ENCODE measurements around the gene H3-3A. TPM values are rescaled to one million over a fixed set of nuclear protein-coding genes. Genes with fewer than 3 reads are reported as not detected.
A peak's percentile ranks its signal among the peaks of the same experiment; 100 is the strongest.

The H3-3A gene
- total RNA-seq, 3 donors from 2014 or later (not counting 1 experiment from before 2014, with no cell fraction given) = 490 to 616 (median 522) TPM

GRCh38 chr1:226112626-226113025 lies 50.1 kb downstream of the H3-3A start:
- no peaks in the 10 kb centered on the region for H3K36me3 ChIP-seq (ENCODE audit: control insufficient read depth, insufficient read depth, low read length)
- ATAC-seq (no peak), DNase-seq (no peak)
- no peaks in the 10 kb centered on the region for H3K27me3 ChIP-seq (ENCODE audit: control insufficient read depth, insufficient read depth, low read length)
- no peaks in the 10 kb centered on the region for H3K9me3 Mint-ChIP-seq
- peaks cover 14 to 21% of the 10 kb centered on the region in 2 donors for H3K4me1 Mint-ChIP-seq
- TF ChIP-seq CTCF (IDR thresholded peaks at IDR 0.05) = no peak
- no peaks in the 10 kb centered on the region for H3K36me3 Mint-ChIP-seq
- peak overlapping the region in 1 of 2 donors; percentile 98 for H3K27ac Mint-ChIP-seq
- intact Hi-C loops (cut with micrococcal nuclease) = no loop called here
- H3K4me3 ChIP-seq (ENCODE audit: low read length) = no peak overlapping the region
- H3K27me3 Mint-ChIP-seq (ENCODE audit: low read depth in 2 of 2) = no peaks in the 10 kb centered on the region
- H3K27ac ChIP-seq (ENCODE audit: low read length) = no peak overlapping the region
- 100% methylated on average over 3 of the region's 3 CpGs for WGBS (ENCODE audit: insufficient coverage)
- H3K4me3 Mint-ChIP-seq = no peak overlapping the region
- peaks cover 21% of the 10 kb centered on the region for H3K4me1 ChIP-seq (ENCODE audit: control insufficient read depth, insufficient read depth, low read length)
- no peaks in the 10 kb centered on the region for H3K9me3 ChIP-seq (ENCODE audit: control insufficient read depth, insufficient read depth, low read length)

- Histone ChIP-seq H3K27me3 (ENCODE audit: control insufficient read depth, insufficient read depth, low read length) (no peaks in the 10 kb centered on the region), H3K36me3 (ENCODE audit: control insufficient read depth, insufficient read depth, low read length) (no peaks in the 10 kb centered on the region), H3K27ac (ENCODE audit: low read length) (no peak overlapping the region), H3K9me3 (ENCODE audit: control insufficient read depth, insufficient read depth, low read length) (no peaks in the 10 kb centered on the region), H3K4me3 (ENCODE audit: low read length) (no peak overlapping the region), H3K4me1 (ENCODE audit: control insufficient read depth, insufficient read depth, low read length) (peaks cover 28% of the 10 kb centered on the region)
- no peak overlapping the region for H3K4me3 Mint-ChIP-seq
- intact Hi-C loops (cut with micrococcal nuclease) = no loop called here
- H3K27ac Mint-ChIP-seq = no peak overlapping the region
- 97% methylated on average over 3 of the region's 3 CpGs for WGBS (ENCODE audit: insufficient coverage)
- DNase-seq (no peak), ATAC-seq (no peak)
- peaks cover 10 to 16% of the 10 kb centered on the region in 2 donors for H3K4me1 Mint-ChIP-seq
- H3K9me3 Mint-ChIP-seq = no peaks in the 10 kb centered on the region
- no peaks in the 10 kb centered on the region for H3K27me3 Mint-ChIP-seq (ENCODE audit: low read depth in 2 of 2)
- no peak for TF ChIP-seq CTCF (IDR thresholded peaks at IDR 0.05)
- H3K36me3 Mint-ChIP-seq = no peaks in the 10 kb centered on the region
These were observed 54.2 kb downstream of the H3-3A start for GRCh38 chr1:226116673-226117072.

- Histone ChIP-seq H3K9me3 (ENCODE audit: control insufficient read depth, insufficient read depth, low read length) (no peaks in the 10 kb centered on the region), H3K4me3 (ENCODE audit: low read length) (no peak overlapping the region), H3K27ac (ENCODE audit: low read length) (no peak overlapping the region), H3K4me1 (ENCODE audit: control insufficient read depth, insufficient read depth, low read length) (peaks cover 23% of the 10 kb centered on the region), H3K27me3 (ENCODE audit: control insufficient read depth, insufficient read depth, low read length) (no peaks in the 10 kb centered on the region), H3K36me3 (ENCODE audit: control insufficient read depth, insufficient read depth, low read length) (no peaks in the 10 kb centered on the region)
- DNase-seq = no peak
- intact Hi-C loops (cut with micrococcal nuclease) = no loop called here
- Mint-ChIP-seq H3K27ac (no peak overlapping the region), H3K4me3 (no peak overlapping the region), H3K4me1 (peaks cover 10 to 13% of the 10 kb centered on the region in 2 donors), H3K9me3 (no peaks in the 10 kb centered on the region), H3K27me3 (ENCODE audit: low read depth in 2 of 2) (no peaks in the 10 kb centered on the region), H3K36me3 (no peaks in the 10 kb centered on the region)
- ATAC-seq = no peak
- TF ChIP-seq CTCF (IDR thresholded peaks at IDR 0.05) = no peak
- WGBS (ENCODE audit: insufficient coverage) = 76% methylated on average over 6 of the region's 6 CpGs
These were observed 54.8 kb downstream of the H3-3A start for GRCh38 chr1:226117330-226117729.

GRCh38 chr1:226118357-226118756 lies 55.8 kb downstream of the H3-3A start:
- Histone ChIP-seq H3K27me3 (ENCODE audit: control insufficient read depth, insufficient read depth, low read length) (no peaks in the 10 kb centered on the region), H3K9me3 (ENCODE audit: control insufficient read depth, insufficient read depth, low read length) (no peaks in the 10 kb centered on the region), H3K36me3 (ENCODE audit: control insufficient read depth, insufficient read depth, low read length) (no peaks in the 10 kb centered on the region), H3K4me3 (ENCODE audit: low read length) (no peak overlapping the region), H3K4me1 (ENCODE audit: control insufficient read depth, insufficient read depth, low read length) (peaks cover 33% of the 10 kb centered on the region), H3K27ac (ENCODE audit: low read length) (no peak overlapping the region)
- Mint-ChIP-seq H3K4me1 (peaks cover 10 to 17% of the 10 kb centered on the region in 2 donors), H3K27ac (no peak overlapping the region), H3K27me3 (ENCODE audit: low read depth in 2 of 2) (no peaks in the 10 kb centered on the region), H3K9me3 (no peaks in the 10 kb centered on the region), H3K4me3 (no peak overlapping the region), H3K36me3 (no peaks in the 10 kb centered on the region)
- 95% methylated on average over 4 of the region's 4 CpGs for WGBS (ENCODE audit: insufficient coverage)
- DNase-seq = no peak
- no peak for TF ChIP-seq CTCF (IDR thresholded peaks at IDR 0.05)
- intact Hi-C loops (cut with micrococcal nuclease) = no loop called here
- no peak for ATAC-seq

All from natural killer cell (primary cell).